ENCODE measurements around the gene LSM3.

The LSM3 gene

GRCh38 chr3:14188041-14188754 is 9.6 kb downstream of the LSM3 start:
- FAIRE-seq (no peak), DNase-seq (ENCODE audit: insufficient read length, low spot score) (no peak)

- DNase-seq (ENCODE audit: insufficient read length, low spot score) (no peak), FAIRE-seq (no peak)
Observed at GRCh38 chr3:14194865-14195264, 16.2 kb downstream of the LSM3 start.

- FAIRE-seq: no peak
Observed at GRCh38 chr3:14199641-14200040, 21.0 kb downstream of the LSM3 start.

GRCh38 chr3:14200276-14200675 is 21.7 kb downstream of the LSM3 start:
- no peak for FAIRE-seq

More at GRCh38 chr3:14199641-14200040, 21.0 kb downstream of the LSM3 start:
- DNase-seq (ENCODE audit: insufficient read length, low spot score): no peak

GRCh38 chr3:14200841-14201240 is 22.2 kb downstream of the LSM3 start:
- FAIRE-seq (no peak), DNase-seq (ENCODE audit: insufficient read length, low spot score) (no peak)

More at GRCh38 chr3:14200276-14200675, 21.7 kb downstream of the LSM3 start:
- DNase-seq (ENCODE audit: insufficient read length, low spot score): no peak

GRCh38 chr3:14201940-14202684 is 23.5 kb downstream of the LSM3 start:
- FAIRE-seq (no peak), DNase-seq (ENCODE audit: insufficient read length, low spot score) (no peak)

- FAIRE-seq (no peak), DNase-seq (ENCODE audit: insufficient read length, low spot score) (no peak)
Observed at GRCh38 chr3:14202874-14203520, 24.4 kb downstream of the LSM3 start.

- DNase-seq (ENCODE audit: insufficient read length, low spot score) (peak; percentile 81), FAIRE-seq (no peak)
Observed at GRCh38 chr3:14203521-14204079, 25.0 kb downstream of the LSM3 start.

- FAIRE-seq: no peak
- DNase-seq (ENCODE audit: insufficient read length, low spot score): no peak
Observed at GRCh38 chr3:14204515-14205284, 26.1 kb downstream of the LSM3 start.

- no peak for DNase-seq (ENCODE audit: insufficient read length, low spot score)
- FAIRE-seq: no peak
Observed at GRCh38 chr3:14206548-14207177, 28.0 kb downstream of the LSM3 start.

- DNase-seq (ENCODE audit: insufficient read length, low spot score) (no peak), FAIRE-seq (no peak)
Observed at GRCh38 chr3:14208168-14208567, 29.6 kb downstream of the LSM3 start.

- DNase-seq (ENCODE audit: insufficient read length, low spot score) (no peak), FAIRE-seq (no peak)
Observed at GRCh38 chr3:14208977-14209394, 30.4 kb downstream of the LSM3 start.

GRCh38 chr3:14209581-14210289 is 31.1 kb downstream of the LSM3 start:
- DNase-seq (ENCODE audit: insufficient read length, low spot score): no peak
- FAIRE-seq: no peak

GRCh38 chr3:14210290-14210688 is 31.7 kb downstream of the LSM3 start:
- DNase-seq (ENCODE audit: insufficient read length, low spot score): no peak
- no peak for FAIRE-seq

GRCh38 chr3:14210843-14211594 is 32.4 kb downstream of the LSM3 start:
- DNase-seq (ENCODE audit: insufficient read length, low spot score): peak; percentile 33
- no peak for FAIRE-seq

- DNase-seq (ENCODE audit: insufficient read length, low spot score) (no peak), FAIRE-seq (no peak)
Observed at GRCh38 chr3:14211621-14212020, 33.0 kb downstream of the LSM3 start.

GRCh38 chr3:14212032-14212431 is 33.4 kb downstream of the LSM3 start:
- FAIRE-seq (no peak), DNase-seq (ENCODE audit: insufficient read length, low spot score) (no peak)

GRCh38 chr3:14213066-14213774 is 34.6 kb downstream of the LSM3 start:
- no peak for DNase-seq (ENCODE audit: insufficient read length, low spot score)
- no peak for FAIRE-seq

Data from HTR-8/SVneo (cell line).